Osteoblast (primary cell): ENCODE data around the gene TMEM272. TPM values are rescaled to one million over a fixed set of nuclear protein-coding genes. Genes with fewer than 3 reads are reported as not detected.

ENCODE experiments used
- DNase-seq: peaks from one replicate; pipeline ENCODE4 v3.0.0; 2011; ENCODE audit warnings: low spot score, mixed read lengths; ENCODE audit not compliant: insufficient read length; ENCODE audit errors: missing footprints
- H2AFZ ChIP-seq: 2 replicates; pipeline ENCODE4 v1.6.0; 2011; ENCODE audit warnings: mild to moderate bottlenecking, low read length
- H3K27ac ChIP-seq: 2 replicates; pipeline ENCODE4 v1.5.1; 2011; ENCODE audit warnings: mild to moderate bottlenecking, low read depth, low read length, moderate library complexity
- H3K27me3 ChIP-seq: 2 replicates; pipeline ENCODE4 v1.6.0; 2012; ENCODE audit warnings: mild to moderate bottlenecking, control low read depth, inconsistent platforms, low read length, moderate library complexity; ENCODE audit not compliant: insufficient read depth
- H3K36me3 ChIP-seq: 2 replicates; pipeline ENCODE4 v1.5.1; 2011; ENCODE audit warnings: mild to moderate bottlenecking, low read length, control low read depth, moderate library complexity; ENCODE audit not compliant: insufficient read depth
- H3K4me1 ChIP-seq: 2 replicates; pipeline ENCODE4 v1.5.1; 2011; ENCODE audit warnings: mild to moderate bottlenecking, low read length, control low read depth, moderate library complexity; ENCODE audit not compliant: insufficient read depth
- H3K4me2 ChIP-seq: 2 replicates; pipeline ENCODE4 v1.6.0; 2011; ENCODE audit warnings: mild to moderate bottlenecking, low read length; ENCODE audit not compliant: insufficient read depth
- H3K4me3 ChIP-seq: fragments of 200-600 bp; sonication (generic); 3 replicates; pipeline ENCODE4 v1.5.1; 2012; ENCODE audit warnings: mild to moderate bottlenecking, low read length, inconsistent platforms; ENCODE audit not compliant: insufficient read depth
- H3K79me2 ChIP-seq: 2 replicates; pipeline ENCODE4 v1.6.0; 2012; ENCODE audit warnings: mild to moderate bottlenecking, low read length, control low read depth, inconsistent platforms; ENCODE audit not compliant: insufficient read depth
- H3K9me3 ChIP-seq: 2 replicates; pipeline ENCODE4 v1.5.1; 2011; ENCODE audit warnings: low read depth, low read length, control low read depth
- H4K20me1 ChIP-seq: 2 replicates; pipeline ENCODE4 v1.6.0; 2012; ENCODE audit warnings: mild to moderate bottlenecking, low read length, control low read depth; ENCODE audit not compliant: insufficient read depth
- total RNA-seq: library from RNA; depleted of rRNA; stranded (reverse); fragments of >200 nt; gene quantifications from 2 replicates; pipeline ENCODE4 v1.2.3, GENCODE V29; 2012
- TF ChIP-seq, protein P1 (sequence below): IDR thresholded peaks from 2 replicates; pipeline ENCODE4 v1.5.1; 2011; ENCODE audit warnings: mild to moderate bottlenecking, low read depth, low read length, moderate library complexity; ENCODE audit errors: extremely low read depth

Gene TMEM272
- total RNA-seq, 1 donor, result not detected

GRCh38 chr13:51879133-51879532 lies 34.2 kb upstream of the TMEM272 start:
- no peaks in the 10 kb centered on the region for H3K9me3 ChIP-seq
- no peaks in the 10 kb centered on the region for H4K20me1 ChIP-seq
- no peak overlapping the region for H3K4me3 ChIP-seq
- TF ChIP-seq, protein P1, sequence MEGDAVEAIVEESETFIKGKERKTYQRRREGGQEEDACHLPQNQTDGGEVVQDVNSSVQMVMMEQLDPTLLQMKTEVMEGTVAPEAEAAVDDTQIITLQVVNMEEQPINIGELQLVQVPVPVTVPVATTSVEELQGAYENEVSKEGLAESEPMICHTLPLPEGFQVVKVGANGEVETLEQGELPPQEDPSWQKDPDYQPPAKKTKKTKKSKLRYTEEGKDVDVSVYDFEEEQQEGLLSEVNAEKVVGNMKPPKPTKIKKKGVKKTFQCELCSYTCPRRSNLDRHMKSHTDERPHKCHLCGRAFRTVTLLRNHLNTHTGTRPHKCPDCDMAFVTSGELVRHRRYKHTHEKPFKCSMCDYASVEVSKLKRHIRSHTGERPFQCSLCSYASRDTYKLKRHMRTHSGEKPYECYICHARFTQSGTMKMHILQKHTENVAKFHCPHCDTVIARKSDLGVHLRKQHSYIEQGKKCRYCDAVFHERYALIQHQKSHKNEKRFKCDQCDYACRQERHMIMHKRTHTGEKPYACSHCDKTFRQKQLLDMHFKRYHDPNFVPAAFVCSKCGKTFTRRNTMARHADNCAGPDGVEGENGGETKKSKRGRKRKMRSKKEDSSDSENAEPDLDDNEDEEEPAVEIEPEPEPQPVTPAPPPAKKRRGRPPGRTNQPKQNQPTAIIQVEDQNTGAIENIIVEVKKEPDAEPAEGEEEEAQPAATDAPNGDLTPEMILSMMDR, result no peak
- no peaks in the 10 kb centered on the region for H3K79me2 ChIP-seq
- no peak overlapping the region for H3K4me2 ChIP-seq
- H2AFZ ChIP-seq, result no peak overlapping the region
- no peak overlapping the region for H3K27ac ChIP-seq
- H3K27me3 ChIP-seq, result peaks cover 18% of the 10 kb centered on the region
- H3K36me3 ChIP-seq, result no peaks in the 10 kb centered on the region
- no peak for DNase-seq
- H3K4me1 ChIP-seq, result no peaks in the 10 kb centered on the region

- no peaks in the 10 kb centered on the region for H3K36me3 ChIP-seq
- peaks cover 18% of the 10 kb centered on the region for H3K27me3 ChIP-seq
- DNase-seq, result peak; percentile 62
- no peaks in the 10 kb centered on the region for H4K20me1 ChIP-seq
- H3K27ac ChIP-seq, result no peak overlapping the region
- H3K4me3 ChIP-seq, result no peak overlapping the region
- no peak overlapping the region for H2AFZ ChIP-seq
- TF ChIP-seq, protein P1, result no peak
- no peaks in the 10 kb centered on the region for H3K9me3 ChIP-seq
- H3K4me1 ChIP-seq, result no peaks in the 10 kb centered on the region
- H3K4me2 ChIP-seq, result no peak overlapping the region
- H3K79me2 ChIP-seq, result no peaks in the 10 kb centered on the region
Measured at GRCh38 chr13:51874651-51875050, 29.7 kb upstream of the TMEM272 start.

DNA sequence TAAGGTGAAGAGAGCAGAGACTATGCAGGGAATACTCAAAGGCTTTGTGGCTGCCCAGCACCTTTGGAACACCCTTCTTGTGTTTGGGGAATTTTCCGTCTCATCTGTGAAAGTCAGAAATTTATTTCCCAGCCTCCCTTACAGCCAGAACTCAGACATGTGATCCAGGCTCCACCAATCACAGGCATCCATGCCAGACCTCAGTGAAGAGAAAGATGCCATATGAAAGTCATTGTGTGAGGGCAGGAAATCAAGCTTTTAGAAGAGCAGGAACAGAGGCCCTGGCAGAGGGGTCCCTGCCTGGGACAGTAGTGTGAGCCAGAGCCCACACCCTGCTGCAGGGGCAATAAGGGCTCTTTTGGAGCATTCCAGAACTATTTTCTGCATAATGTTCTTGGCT lies 28.9 kb upstream of the TMEM272 start:
- Histone ChIP-seq H3K4me1 (no peaks in the 10 kb centered on the region), H3K27ac (no peak overlapping the region), H2AFZ (no peak overlapping the region), H3K79me2 (no peaks in the 10 kb centered on the region), H4K20me1 (no peaks in the 10 kb centered on the region), H3K4me3 (no peak overlapping the region), H3K36me3 (no peaks in the 10 kb centered on the region), H3K9me3 (no peaks in the 10 kb centered on the region), H3K27me3 (peaks cover 18% of the 10 kb centered on the region), H3K4me2 (no peak overlapping the region)
- TF ChIP-seq, protein P1, result no peak
- no peak for DNase-seq

GRCh38 chr13:51873117-51873798 lies 28.3 kb upstream of the TMEM272 start:
- TF ChIP-seq, protein P1, result no peak
- no peaks in the 10 kb centered on the region for H4K20me1 ChIP-seq
- peaks cover 18% of the 10 kb centered on the region for H3K27me3 ChIP-seq
- H3K36me3 ChIP-seq, result no peaks in the 10 kb centered on the region
- peak; percentile 25 for DNase-seq
- no peak overlapping the region for H2AFZ ChIP-seq
- no peak overlapping the region for H3K27ac ChIP-seq
- H3K79me2 ChIP-seq, result no peaks in the 10 kb centered on the region
- no peak overlapping the region for H3K4me3 ChIP-seq
- no peak overlapping the region for H3K4me2 ChIP-seq
- no peaks in the 10 kb centered on the region for H3K4me1 ChIP-seq
- H3K9me3 ChIP-seq, result no peaks in the 10 kb centered on the region
